Neural cell (in vitro differentiated cells): ENCODE data around the gene CNTNAP2.

ENCODE experiments used
- EP300 ChIP-seq: fragments of 450-650 bp; conservative IDR thresholded peaks from 2 replicates; pipeline ENCODE4 v1.6.1; 2014; ENCODE audit warnings: antibody characterized with exemption, mild to moderate bottlenecking, moderate library complexity; ENCODE audit not compliant: poor library complexity, severe bottlenecking
- EZH2 ChIP-seq: fragments of 200-600, 300-800 bp; shearing (Covaris generic), sonication (generic); IDR thresholded peaks from 2 replicates; pipeline ENCODE4 v1.6.1; 2014; ENCODE audit warnings: antibody characterized with exemption, low read length, borderline replicate concordance, mild to moderate bottlenecking; ENCODE audit not compliant: insufficient read depth, poor library complexity, severe bottlenecking
- MXI1 ChIP-seq: fragments of 450-650 bp; conservative IDR thresholded peaks from 2 replicates; pipeline ENCODE4 v1.6.1; 2014; ENCODE audit warnings: antibody characterized with exemption, mild to moderate bottlenecking; ENCODE audit not compliant: poor library complexity, severe bottlenecking
- POLR2AphosphoS5 ChIP-seq: IDR thresholded peaks from 2 replicates; pipeline ENCODE4 v1.6.1; 2012
- RAD21 ChIP-seq: fragments of 450-650 bp; conservative IDR thresholded peaks from 2 replicates; pipeline ENCODE4 v1.6.1; 2014; ENCODE audit warnings: antibody characterized with exemption, mild to moderate bottlenecking, moderate library complexity
- SMC3 ChIP-seq: fragments of 450-650 bp; conservative IDR thresholded peaks from 2 replicates; pipeline ENCODE4 v1.6.1; 2014; ENCODE audit warnings: antibody characterized with exemption, mild to moderate bottlenecking, moderate library complexity; ENCODE audit not compliant: poor library complexity
- TAF1 ChIP-seq: IDR thresholded peaks from 2 replicates; pipeline ENCODE4 v1.6.1; 2012; ENCODE audit warnings: low read depth
- TF ChIP-seq, protein P1 (sequence below): fragments of 450-650 bp; IDR thresholded peaks from 2 replicates; pipeline ENCODE4 v1.5.1; 2014; ENCODE audit warnings: antibody characterized with exemption, mild to moderate bottlenecking, moderate library complexity; ENCODE audit not compliant: poor library complexity, severe bottlenecking
- TF ChIP-seq, protein P2 (sequence below): IDR thresholded peaks from 2 replicates; pipeline ENCODE4 v1.6.1; 2012; ENCODE audit warnings: borderline replicate concordance

DNA sequence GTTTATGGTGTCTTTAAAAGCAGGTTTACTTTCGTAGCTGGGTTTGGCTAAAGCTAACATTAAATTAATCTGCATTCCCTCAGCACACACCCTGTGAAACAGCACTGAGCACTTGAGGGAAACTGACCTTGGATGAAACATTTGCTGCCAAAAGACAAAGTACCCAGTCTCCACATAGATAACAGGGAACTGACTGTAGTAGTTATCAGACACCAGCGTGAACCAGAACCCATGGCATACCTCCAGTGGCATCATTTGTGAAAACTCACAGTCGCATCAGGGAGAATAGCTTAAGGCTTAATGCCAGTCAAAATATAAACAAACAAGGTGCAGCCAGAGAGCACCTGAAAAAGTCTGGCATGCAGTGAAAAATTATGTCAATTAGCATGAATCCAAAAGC, 2116.2 kb downstream of the CNTNAP2 start:
- TF ChIP-seq POLR2AphosphoS5: no peak
- TF ChIP-seq, protein P1, sequence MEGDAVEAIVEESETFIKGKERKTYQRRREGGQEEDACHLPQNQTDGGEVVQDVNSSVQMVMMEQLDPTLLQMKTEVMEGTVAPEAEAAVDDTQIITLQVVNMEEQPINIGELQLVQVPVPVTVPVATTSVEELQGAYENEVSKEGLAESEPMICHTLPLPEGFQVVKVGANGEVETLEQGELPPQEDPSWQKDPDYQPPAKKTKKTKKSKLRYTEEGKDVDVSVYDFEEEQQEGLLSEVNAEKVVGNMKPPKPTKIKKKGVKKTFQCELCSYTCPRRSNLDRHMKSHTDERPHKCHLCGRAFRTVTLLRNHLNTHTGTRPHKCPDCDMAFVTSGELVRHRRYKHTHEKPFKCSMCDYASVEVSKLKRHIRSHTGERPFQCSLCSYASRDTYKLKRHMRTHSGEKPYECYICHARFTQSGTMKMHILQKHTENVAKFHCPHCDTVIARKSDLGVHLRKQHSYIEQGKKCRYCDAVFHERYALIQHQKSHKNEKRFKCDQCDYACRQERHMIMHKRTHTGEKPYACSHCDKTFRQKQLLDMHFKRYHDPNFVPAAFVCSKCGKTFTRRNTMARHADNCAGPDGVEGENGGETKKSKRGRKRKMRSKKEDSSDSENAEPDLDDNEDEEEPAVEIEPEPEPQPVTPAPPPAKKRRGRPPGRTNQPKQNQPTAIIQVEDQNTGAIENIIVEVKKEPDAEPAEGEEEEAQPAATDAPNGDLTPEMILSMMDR: no peak
- no peak for TF ChIP-seq EP300
- no peak for TF ChIP-seq TAF1
- TF ChIP-seq, protein P2, sequence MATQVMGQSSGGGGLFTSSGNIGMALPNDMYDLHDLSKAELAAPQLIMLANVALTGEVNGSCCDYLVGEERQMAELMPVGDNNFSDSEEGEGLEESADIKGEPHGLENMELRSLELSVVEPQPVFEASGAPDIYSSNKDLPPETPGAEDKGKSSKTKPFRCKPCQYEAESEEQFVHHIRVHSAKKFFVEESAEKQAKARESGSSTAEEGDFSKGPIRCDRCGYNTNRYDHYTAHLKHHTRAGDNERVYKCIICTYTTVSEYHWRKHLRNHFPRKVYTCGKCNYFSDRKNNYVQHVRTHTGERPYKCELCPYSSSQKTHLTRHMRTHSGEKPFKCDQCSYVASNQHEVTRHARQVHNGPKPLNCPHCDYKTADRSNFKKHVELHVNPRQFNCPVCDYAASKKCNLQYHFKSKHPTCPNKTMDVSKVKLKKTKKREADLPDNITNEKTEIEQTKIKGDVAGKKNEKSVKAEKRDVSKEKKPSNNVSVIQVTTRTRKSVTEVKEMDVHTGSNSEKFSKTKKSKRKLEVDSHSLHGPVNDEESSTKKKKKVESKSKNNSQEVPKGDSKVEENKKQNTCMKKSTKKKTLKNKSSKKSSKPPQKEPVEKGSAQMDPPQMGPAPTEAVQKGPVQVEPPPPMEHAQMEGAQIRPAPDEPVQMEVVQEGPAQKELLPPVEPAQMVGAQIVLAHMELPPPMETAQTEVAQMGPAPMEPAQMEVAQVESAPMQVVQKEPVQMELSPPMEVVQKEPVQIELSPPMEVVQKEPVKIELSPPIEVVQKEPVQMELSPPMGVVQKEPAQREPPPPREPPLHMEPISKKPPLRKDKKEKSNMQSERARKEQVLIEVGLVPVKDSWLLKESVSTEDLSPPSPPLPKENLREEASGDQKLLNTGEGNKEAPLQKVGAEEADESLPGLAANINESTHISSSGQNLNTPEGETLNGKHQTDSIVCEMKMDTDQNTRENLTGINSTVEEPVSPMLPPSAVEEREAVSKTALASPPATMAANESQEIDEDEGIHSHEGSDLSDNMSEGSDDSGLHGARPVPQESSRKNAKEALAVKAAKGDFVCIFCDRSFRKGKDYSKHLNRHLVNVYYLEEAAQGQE: no peak
- TF ChIP-seq EZH2: no peak
- TF ChIP-seq SMC3: no peak
- TF ChIP-seq RAD21: no peak
- TF ChIP-seq MXI1: no peak
